ENCODE measurements around the gene KDM4C.

GRCh38 chr9:7210854-7211637 lies 453.3 kb downstream of the KDM4C start:
- TF ChIP-seq CTCF (IDR thresholded peaks at IDR 0.05) (no peak), EZH2 (IDR thresholded peaks at IDR 0.05; ENCODE audit: borderline replicate concordance, insufficient read depth, low read depth, low read length, poor library complexity, severe bottlenecking) (no peak)
